CD8-positive, alpha-beta memory T cell (primary cell): ENCODE results near the gene AAR2. TPM values are rescaled to one million over a fixed set of nuclear protein-coding genes. Genes with fewer than 3 reads are reported as not detected.
A peak's percentile ranks its signal among the peaks of the same experiment; 100 is the strongest.

Experiments used
- CTCF ChIA-PET: fragments of 350-600 bp; sonication (Branson Sonifier 250); formaldehyde crosslinking; loops from one replicate; lab custom pipeline; 2021; ENCODE audit warnings: antibody characterized with exemption; lab: Charles Lee
- POLR2A ChIA-PET: fragments of 350-600 bp; sonication (Branson Sonifier 250); formaldehyde crosslinking; loops from one replicate; lab custom pipeline; 2021; ENCODE audit warnings: antibody characterized with exemption; lab: Charles Lee
- DNase-seq, 5 donors: peaks; one replicate each; pipeline versions ENCODE4 v3.0.0 to v3.0.0-alpha.2; 2020 to 2022; ENCODE audit warnings: mixed read lengths in 1 of 5
- H3K27ac ChIP-seq: one replicate; pipeline ENCODE4 v1.7.0; 2013; ENCODE audit warnings: low read depth, mild to moderate bottlenecking, low read length, moderate library complexity
- H3K27me3 ChIP-seq: 2 replicates; pipeline ENCODE4 v1.7.0; 2013; ENCODE audit warnings: low read length, mild to moderate bottlenecking; ENCODE audit not compliant: insufficient read depth, poor library complexity, severe bottlenecking
- H3K36me3 ChIP-seq: 2 replicates; pipeline ENCODE4 v1.7.0; 2013; ENCODE audit warnings: mild to moderate bottlenecking, low read length, moderate library complexity; ENCODE audit not compliant: insufficient read depth
- H3K4me1 ChIP-seq: 2 replicates; pipeline ENCODE4 v1.7.0; 2013; ENCODE audit warnings: mild to moderate bottlenecking, low read length, moderate library complexity; ENCODE audit not compliant: insufficient read depth
- H3K4me3 ChIP-seq: 2 replicates; pipeline ENCODE4 v1.7.0; 2013; ENCODE audit warnings: mild to moderate bottlenecking, low read length
- H3K9me3 ChIP-seq: 2 replicates; pipeline ENCODE4 v1.7.0; 2013; ENCODE audit warnings: mild to moderate bottlenecking, low read length
- H3K27ac Mint-ChIP-seq, 8 donors: one replicate each; pipeline ENCODE4 v1.8.0; 2020 to 2021; ENCODE audit warnings: mixed read lengths in 8 of 8, mild to moderate bottlenecking in 6 of 8, inconsistent platforms in 3 of 8, moderate library complexity in 3 of 8
- H3K27me3 Mint-ChIP-seq, 2 donors: one replicate each; pipeline ENCODE4 v1.8.0; 2020 to 2021; ENCODE audit warnings: mixed read lengths in 2 of 2, mild to moderate bottlenecking in 1 of 2, moderate library complexity in 1 of 2
- H3K36me3 Mint-ChIP-seq, 3 donors: one replicate each; pipeline ENCODE4 v1.8.0; 2020 to 2021; ENCODE audit warnings: mixed read lengths in 3 of 3, inconsistent platforms in 1 of 3, mild to moderate bottlenecking in 1 of 3
- H3K4me1 Mint-ChIP-seq, 3 donors: one replicate each; pipeline ENCODE4 v1.8.0; 2020 to 2021; ENCODE audit warnings: mixed read lengths in 3 of 3, inconsistent platforms in 1 of 3, mild to moderate bottlenecking in 1 of 3
- H3K4me3 Mint-ChIP-seq, 7 donors: one replicate each; pipeline ENCODE4 v1.8.0; 2020 to 2021; ENCODE audit warnings: mixed read lengths in 7 of 7, mild to moderate bottlenecking in 6 of 7, moderate library complexity in 4 of 7, inconsistent platforms in 2 of 7
- H3K9me3 Mint-ChIP-seq, 5 donors: one replicate each; pipeline ENCODE4 v1.8.0; 2020 to 2022; ENCODE audit warnings: mixed read lengths in 5 of 5, mild to moderate bottlenecking in 3 of 5, moderate library complexity in 2 of 5, inconsistent platforms in 1 of 5
- polyA plus RNA-seq: library from polyadenylated mRNA; unstranded; fragments of 300-500 nt; fragmentation: Illumina TruSeq; gene quantifications from one replicate; pipeline ENCODE4 v1.2.3, GENCODE V29; 2021
- total RNA-seq, 2 experiments: library from RNA; stranded (reverse); gene quantifications; one replicate each; pipeline ENCODE4 v1.2.3, GENCODE V29; 2021

The AAR2 gene
- 10 to 100 TPM; 32.1 to 32.7 TPM for total RNA-seq
- 38.2 TPM for polyA plus RNA-seq

- Mint-ChIP-seq H3K4me1 (peaks cover 43 to 53% (median 51%) of the 10 kb centered on the region in 3 donors), H3K9me3 (no peaks in the 10 kb centered on the region), H3K4me3 (peak within 1 kb of the TSS; percentile 87 to 98 (median 96)), H3K36me3 (peaks cover 0 to 34% (median 7%) of the 10 kb centered on the region in 3 donors), H3K27ac (peak within 1 kb of the TSS; percentile 78 to 97 (median 93)), H3K27me3 (peaks cover 0 to 3% of the 10 kb centered on the region in 2 donors)
- peak; percentile 55 to 83 (median 68) for DNase-seq
- Histone ChIP-seq H3K36me3 (peaks cover 18% of the 10 kb centered on the region), H3K9me3 (no peaks in the 10 kb centered on the region), H3K4me3 (peak within 1 kb of the TSS; percentile 95), H3K27ac (peak within 1 kb of the TSS; percentile 83), H3K27me3 (no peaks in the 10 kb centered on the region), H3K4me1 (peaks cover 33% of the 10 kb centered on the region)
- POLR2A ChIA-PET = interaction anchor here (1.7 kb wide), 1 partner anchor 9 kb away, joined by 6 read pairs; no protein-coding TSS in a partner anchor
- CTCF ChIA-PET = interaction anchor here (1.3 kb wide), 1 partner anchor 203 kb away, joined by 3 read pairs; no protein-coding TSS in a partner anchor
Observed at GRCh38 chr20:36235892-36236785, at the start of gene AAR2. AAR2 (plus strand) TSS chr20:36236478; CDS start chr20:36239869, 3,391 bp downstream.

- Mint-ChIP-seq H3K36me3 (no peaks in the 10 kb centered on the region), H3K9me3 (no peaks in the 10 kb centered on the region), H3K4me3 (no peak overlapping the region), H3K27me3 (peaks cover 4 to 15% of the 10 kb centered on the region in 2 donors), H3K4me1 (no peaks in the 10 kb centered on the region), H3K27ac (no peak overlapping the region)
- CTCF ChIA-PET = interaction anchor here (1.3 to 3.6 kb wide), 3 partner anchors 9 to 199 kb away, joined by 3 to 18 read pairs (median 4); no protein-coding TSS in a partner anchor
- H3K36me3 ChIP-seq = no peaks in the 10 kb centered on the region
- H3K9me3 ChIP-seq = no peaks in the 10 kb centered on the region
- no peak for DNase-seq
- no peak overlapping the region for H3K4me3 ChIP-seq
- no peaks in the 10 kb centered on the region for H3K27me3 ChIP-seq
- H3K4me1 ChIP-seq = no peaks in the 10 kb centered on the region
- POLR2A ChIA-PET = no interaction called here
- H3K27ac ChIP-seq = no peak overlapping the region
Observed at GRCh38 chr20:36193977-36194712, 42.1 kb upstream of the AAR2 start.

- no peaks in the 10 kb centered on the region for H3K36me3 ChIP-seq
- H3K36me3 Mint-ChIP-seq = no peaks in the 10 kb centered on the region
- no peak overlapping the region for H3K27ac ChIP-seq
- no peaks in the 10 kb centered on the region for H3K4me1 ChIP-seq
- H3K4me1 Mint-ChIP-seq = no peaks in the 10 kb centered on the region
- CTCF ChIA-PET = interaction anchor here (1.8 kb wide), 1 partner anchor 243 kb away, joined by 7 read pairs; no protein-coding TSS in a partner anchor
- POLR2A ChIA-PET = no interaction called here
- H3K27ac Mint-ChIP-seq = peak overlapping the region in 1 of 8 donors; percentile 12
- H3K4me3 Mint-ChIP-seq = no peak overlapping the region
- no peak overlapping the region for H3K4me3 ChIP-seq
- H3K9me3 ChIP-seq = no peaks in the 10 kb centered on the region
- no peaks in the 10 kb centered on the region for H3K27me3 ChIP-seq
- DNase-seq = no peak
- peaks cover 5 to 15% of the 10 kb centered on the region in 2 donors for H3K27me3 Mint-ChIP-seq
- no peaks in the 10 kb centered on the region for H3K9me3 Mint-ChIP-seq
Observed at GRCh38 chr20:36196676-36197075, 39.6 kb upstream of the AAR2 start.

GRCh38 chr20:36197271-36197670, 39.0 kb upstream of the AAR2 start:
- no peak overlapping the region for H3K4me3 Mint-ChIP-seq
- no peak for DNase-seq
- H3K9me3 ChIP-seq = no peaks in the 10 kb centered on the region
- H3K27me3 ChIP-seq = no peaks in the 10 kb centered on the region
- H3K27me3 Mint-ChIP-seq = peaks cover 5 to 15% of the 10 kb centered on the region in 2 donors
- H3K4me1 Mint-ChIP-seq = no peaks in the 10 kb centered on the region
- H3K36me3 ChIP-seq = no peaks in the 10 kb centered on the region
- H3K4me3 ChIP-seq = no peak overlapping the region
- no peaks in the 10 kb centered on the region for H3K9me3 Mint-ChIP-seq
- H3K27ac Mint-ChIP-seq = no peak overlapping the region
- H3K36me3 Mint-ChIP-seq = no peaks in the 10 kb centered on the region
- CTCF ChIA-PET = interaction anchor here (3.0 to 3.2 kb wide), 2 partner anchors 8 to 13 kb away, joined by 10 to 12 read pairs; no protein-coding TSS in a partner anchor
- no peak overlapping the region for H3K27ac ChIP-seq
- POLR2A ChIA-PET = no interaction called here
- no peaks in the 10 kb centered on the region for H3K4me1 ChIP-seq

- peak; percentile 30 to 78 (median 55) for DNase-seq
- Histone ChIP-seq H3K27me3 (no peaks in the 10 kb centered on the region), H3K4me3 (no peak overlapping the region), H3K4me1 (peaks cover 7% of the 10 kb centered on the region), H3K9me3 (no peaks in the 10 kb centered on the region), H3K27ac (no peak overlapping the region), H3K36me3 (no peaks in the 10 kb centered on the region)
- peaks cover 4 to 6% (median 6%) of the 10 kb centered on the region in 3 donors for H3K4me1 Mint-ChIP-seq
- CTCF ChIA-PET = interaction anchor here (0.8 to 3.2 kb wide), 8 partner anchors 10 to 209 kb away, joined by 3 to 13 read pairs (median 6); no protein-coding TSS in a partner anchor
- POLR2A ChIA-PET = interaction anchor here (0.6 kb wide), 1 partner anchor 113 kb away, joined by 3 read pairs; no protein-coding TSS in a partner anchor
- H3K4me3 Mint-ChIP-seq = no peak overlapping the region
- no peaks in the 10 kb centered on the region for H3K36me3 Mint-ChIP-seq
- H3K27me3 Mint-ChIP-seq = peaks cover 8 to 15% of the 10 kb centered on the region in 2 donors
- H3K27ac Mint-ChIP-seq = peak overlapping the region in 1 of 8 donors; percentile 72
- H3K9me3 Mint-ChIP-seq = no peaks in the 10 kb centered on the region
Observed at GRCh38 chr20:36199345-36200257, 36.7 kb upstream of the AAR2 start.

GRCh38 chr20:36200451-36200850, 35.8 kb upstream of the AAR2 start:
- H3K36me3 ChIP-seq = no peaks in the 10 kb centered on the region
- Mint-ChIP-seq H3K4me1 (peaks cover 4 to 6% (median 6%) of the 10 kb centered on the region in 3 donors), H3K9me3 (no peaks in the 10 kb centered on the region), H3K27me3 (peaks cover 8 to 13% of the 10 kb centered on the region in 2 donors), H3K27ac (no peak overlapping the region), H3K4me3 (no peak overlapping the region), H3K36me3 (no peaks in the 10 kb centered on the region)
- CTCF ChIA-PET = interaction anchor here (0.8 to 3.2 kb wide), 5 partner anchors 11 to 210 kb away, joined by 3 to 13 read pairs (median 9); no protein-coding TSS in a partner anchor
- no peak overlapping the region for H3K27ac ChIP-seq
- POLR2A ChIA-PET = no interaction called here
- DNase-seq = no peak
- peaks cover 7% of the 10 kb centered on the region for H3K4me1 ChIP-seq
- no peaks in the 10 kb centered on the region for H3K27me3 ChIP-seq
- H3K9me3 ChIP-seq = no peaks in the 10 kb centered on the region
- no peak overlapping the region for H3K4me3 ChIP-seq

- H3K27me3 ChIP-seq = no peaks in the 10 kb centered on the region
- CTCF ChIA-PET = interaction anchor here (0.9 to 2.6 kb wide), 5 partner anchors 13 to 210 kb away, joined by 3 to 10 read pairs (median 6); no protein-coding TSS in a partner anchor
- no peak overlapping the region for H3K27ac Mint-ChIP-seq
Observed at GRCh38 chr20:36201198-36201597, 35.1 kb upstream of the AAR2 start.

More at GRCh38 chr20:36201198-36201597, 35.1 kb upstream of the AAR2 start:
- Mint-ChIP-seq H3K4me1 (peaks cover 4 to 6% (median 6%) of the 10 kb centered on the region in 3 donors), H3K4me3 (no peak overlapping the region), H3K9me3 (no peaks in the 10 kb centered on the region), H3K36me3 (no peaks in the 10 kb centered on the region), H3K27me3 (peaks cover 8 to 12% of the 10 kb centered on the region in 2 donors)
- no peak overlapping the region for H3K4me3 ChIP-seq
- H3K36me3 ChIP-seq = no peaks in the 10 kb centered on the region
- H3K4me1 ChIP-seq = peaks cover 7% of the 10 kb centered on the region
- no peaks in the 10 kb centered on the region for H3K9me3 ChIP-seq
- H3K27ac ChIP-seq = no peak overlapping the region
- POLR2A ChIA-PET = no interaction called here
- no peak for DNase-seq
